Measurements from ENCODE around the gene MR1.

MR1 gene

DNA sequence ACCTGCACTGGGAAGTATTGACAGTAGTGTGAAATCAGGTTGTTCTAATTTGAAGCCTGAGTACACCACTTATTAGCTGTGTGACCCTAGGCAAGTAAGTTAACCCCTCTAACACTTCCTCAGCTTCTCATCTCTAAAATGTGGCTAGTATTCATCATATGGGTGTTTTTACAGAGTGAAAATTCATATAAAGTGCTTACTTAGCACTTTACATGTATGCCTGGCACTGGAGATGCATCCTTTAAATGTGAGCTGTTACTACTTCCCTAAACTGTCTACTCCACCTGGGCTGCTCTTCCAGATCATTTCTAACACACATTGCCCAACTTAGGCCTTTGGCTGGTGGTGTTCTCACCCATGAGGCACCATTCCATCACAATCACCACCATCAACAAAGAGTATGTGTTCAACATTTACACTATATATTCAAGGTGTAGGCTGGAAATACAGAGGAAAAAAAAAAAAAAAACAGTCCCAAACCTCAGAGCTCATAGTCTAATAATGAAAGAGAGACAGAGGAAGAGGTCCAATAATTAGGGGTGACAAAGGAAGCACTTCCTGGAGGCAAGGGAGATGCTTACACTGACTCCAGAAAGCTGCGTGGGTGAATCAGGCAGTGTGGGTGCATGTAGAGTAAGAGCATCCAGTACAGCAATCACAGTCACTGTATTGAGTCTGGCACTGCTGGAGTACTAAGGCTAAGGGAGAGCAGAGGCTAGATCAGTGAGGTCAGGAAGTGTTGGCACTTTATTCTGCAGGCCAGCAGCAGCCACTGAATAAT, 14.7 kb upstream of the MR1 start:
- Histone ChIP-seq H3K27me3 (ENCODE audit: insufficient read depth, insufficient read length) (no peaks in the 10 kb centered on the region), H3K9me3 (ENCODE audit: insufficient read depth, low read length) (no peaks in the 10 kb centered on the region), H3K9ac (ENCODE audit: insufficient read length, low read depth) (no peak overlapping the region), H3K4me1 (ENCODE audit: insufficient read depth, insufficient read length) (no peaks in the 10 kb centered on the region), H3K36me3 (ENCODE audit: insufficient read depth, insufficient read length, low read length) (peaks cover 21% of the 10 kb centered on the region), H3K4me3 (ENCODE audit: insufficient read length, low read depth) (no peak overlapping the region)
- TF ChIP-seq SUZ12 (IDR thresholded peaks at IDR 0.05; ENCODE audit: extremely low read depth, insufficient read depth, insufficient read length) (no peak), ZNF274 (IDR thresholded peaks at IDR 0.05; ENCODE audit: low read depth, low read length) (no peak), YY1 (IDR thresholded peaks at IDR 0.05; ENCODE audit: insufficient read depth, insufficient read length) (no peak)
- no peak for DNase-seq (ENCODE audit: low read depth, low spot score)

DNA sequence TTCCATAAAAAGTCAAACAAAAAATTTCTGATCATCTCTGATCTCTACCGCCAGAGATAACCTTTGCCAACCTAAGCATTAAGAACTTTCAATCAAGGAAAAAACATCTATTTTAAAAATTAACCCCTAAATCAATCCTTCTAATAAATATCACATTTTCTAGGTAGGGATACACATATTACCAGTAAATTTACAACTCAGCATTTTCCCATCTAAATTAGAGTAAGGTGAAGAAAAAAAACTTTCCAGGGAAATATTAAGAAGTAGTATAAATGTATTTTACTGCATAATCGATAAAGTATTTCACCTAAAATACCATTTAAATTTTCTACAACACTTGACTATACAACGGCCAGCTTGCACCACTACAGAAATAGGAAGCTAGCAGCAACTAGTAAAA, 12.6 kb upstream of the MR1 start:
- Histone ChIP-seq H3K36me3 (ENCODE audit: insufficient read depth, insufficient read length, low read length) (peaks cover 21% of the 10 kb centered on the region), H3K27me3 (ENCODE audit: insufficient read depth, insufficient read length) (no peaks in the 10 kb centered on the region), H3K4me3 (ENCODE audit: insufficient read length, low read depth) (peak overlapping the region; percentile 94), H3K4me1 (ENCODE audit: insufficient read depth, insufficient read length) (no peaks in the 10 kb centered on the region), H3K9ac (ENCODE audit: insufficient read length, low read depth) (peak overlapping the region; percentile 23), H3K9me3 (ENCODE audit: insufficient read depth, low read length) (no peaks in the 10 kb centered on the region)
- TF ChIP-seq YY1 (IDR thresholded peaks at IDR 0.05; ENCODE audit: insufficient read depth, insufficient read length), result no peak
- no peak for TF ChIP-seq ZNF274 (IDR thresholded peaks at IDR 0.05; ENCODE audit: low read depth, low read length)
- TF ChIP-seq SUZ12 (IDR thresholded peaks at IDR 0.05; ENCODE audit: extremely low read depth, insufficient read depth, insufficient read length), result no peak
- DNase-seq (ENCODE audit: low read depth, low spot score), result no peak

DNA sequence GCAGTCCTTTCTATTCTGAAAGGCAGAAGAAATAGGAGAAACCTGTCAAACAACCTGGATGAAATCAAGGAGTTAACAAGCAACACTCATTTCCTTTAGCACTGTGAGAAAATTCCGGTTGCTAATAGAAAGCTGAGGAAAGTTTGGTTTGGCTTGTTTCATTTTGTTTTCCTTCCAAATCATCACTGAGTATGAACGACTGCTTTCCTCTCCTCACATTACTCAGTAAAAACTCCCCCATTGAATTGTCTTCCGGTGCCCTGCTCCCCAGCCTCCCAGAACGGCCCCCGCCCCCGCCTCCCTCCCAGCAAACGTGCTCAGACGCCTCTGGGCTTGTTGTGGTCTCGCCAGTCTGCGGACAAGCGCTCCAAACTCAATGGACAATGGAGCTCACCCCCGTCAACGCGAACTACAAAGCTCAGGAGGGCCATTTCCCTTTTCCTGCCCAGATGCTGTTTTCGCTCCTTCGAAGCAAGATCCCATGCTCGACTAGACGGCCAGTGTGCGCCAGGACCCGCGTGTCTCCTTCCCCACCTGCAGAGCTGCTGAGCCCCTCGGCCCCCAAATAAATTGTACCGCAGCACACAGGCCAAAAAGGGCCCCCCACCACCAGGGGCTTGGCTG, 11.9 kb upstream of the MR1 start:
- H3K9ac ChIP-seq (ENCODE audit: insufficient read length, low read depth), result peak overlapping the region; percentile 95
- H3K4me1 ChIP-seq (ENCODE audit: insufficient read depth, insufficient read length), result no peaks in the 10 kb centered on the region
- H3K27me3 ChIP-seq (ENCODE audit: insufficient read depth, insufficient read length), result no peaks in the 10 kb centered on the region
- peak overlapping the region; percentile 94 for H3K4me3 ChIP-seq (ENCODE audit: insufficient read length, low read depth)
- no peaks in the 10 kb centered on the region for H3K9me3 ChIP-seq (ENCODE audit: insufficient read depth, low read length)
- DNase-seq (ENCODE audit: low read depth, low spot score), result peak; percentile 58
- peaks cover 21% of the 10 kb centered on the region for H3K36me3 ChIP-seq (ENCODE audit: insufficient read depth, insufficient read length, low read length)
- TF ChIP-seq SUZ12 (IDR thresholded peaks at IDR 0.05; ENCODE audit: extremely low read depth, insufficient read depth, insufficient read length), result no peak
- TF ChIP-seq YY1 (IDR thresholded peaks at IDR 0.05; ENCODE audit: insufficient read depth, insufficient read length), result no peak
- TF ChIP-seq ZNF274 (IDR thresholded peaks at IDR 0.05; ENCODE audit: low read depth, low read length), result no peak

DNA sequence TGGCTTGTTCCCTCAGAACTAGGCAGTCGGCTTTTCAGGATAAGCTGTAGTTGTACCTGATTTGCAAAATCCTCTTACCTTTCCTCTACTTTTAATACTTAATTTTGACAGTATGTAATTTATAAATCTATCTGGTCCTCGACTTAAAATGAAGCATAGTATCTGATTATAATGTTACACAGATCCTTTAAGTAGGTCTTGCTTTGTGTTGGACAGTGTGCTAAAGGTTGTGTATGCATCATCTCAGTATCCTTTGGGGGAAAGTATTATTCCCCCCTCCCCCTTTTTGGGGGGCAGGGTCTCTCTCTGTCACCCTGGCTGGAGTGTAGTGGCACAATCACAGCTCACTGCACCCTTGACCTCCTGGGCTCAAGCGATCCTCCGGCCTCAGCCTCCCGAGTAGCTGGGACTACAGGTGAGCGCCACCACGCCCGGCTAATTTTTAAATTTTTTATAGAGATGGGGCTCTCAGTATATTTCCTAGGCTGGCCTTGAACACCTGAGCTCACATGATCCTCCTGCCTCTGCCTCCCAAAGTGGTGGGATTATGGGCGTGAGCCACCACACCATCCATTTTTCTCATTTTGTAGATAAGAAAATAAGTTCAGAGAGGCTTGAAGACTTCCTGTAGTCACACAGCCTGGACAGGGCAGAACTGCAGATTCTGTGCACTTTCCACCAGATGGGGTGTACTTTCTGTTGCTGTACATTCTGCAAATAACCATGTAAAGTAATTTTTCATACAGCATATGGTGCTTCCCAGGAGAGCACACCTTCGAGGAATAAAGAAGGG, 10.3 kb upstream of the MR1 start:
- Histone ChIP-seq H3K4me1 (ENCODE audit: insufficient read depth, insufficient read length) (no peaks in the 10 kb centered on the region), H3K36me3 (ENCODE audit: insufficient read depth, insufficient read length, low read length) (peaks cover 12% of the 10 kb centered on the region), H3K27me3 (ENCODE audit: insufficient read depth, insufficient read length) (no peaks in the 10 kb centered on the region), H3K4me3 (ENCODE audit: insufficient read length, low read depth) (peak overlapping the region; percentile 6), H3K9ac (ENCODE audit: insufficient read length, low read depth) (no peak overlapping the region), H3K9me3 (ENCODE audit: insufficient read depth, low read length) (no peaks in the 10 kb centered on the region)
- no peak for TF ChIP-seq YY1 (IDR thresholded peaks at IDR 0.05; ENCODE audit: insufficient read depth, insufficient read length)
- TF ChIP-seq ZNF274 (IDR thresholded peaks at IDR 0.05; ENCODE audit: low read depth, low read length), result no peak
- no peak for TF ChIP-seq SUZ12 (IDR thresholded peaks at IDR 0.05; ENCODE audit: extremely low read depth, insufficient read depth, insufficient read length)
- no peak for DNase-seq (ENCODE audit: low read depth, low spot score)

DNA sequence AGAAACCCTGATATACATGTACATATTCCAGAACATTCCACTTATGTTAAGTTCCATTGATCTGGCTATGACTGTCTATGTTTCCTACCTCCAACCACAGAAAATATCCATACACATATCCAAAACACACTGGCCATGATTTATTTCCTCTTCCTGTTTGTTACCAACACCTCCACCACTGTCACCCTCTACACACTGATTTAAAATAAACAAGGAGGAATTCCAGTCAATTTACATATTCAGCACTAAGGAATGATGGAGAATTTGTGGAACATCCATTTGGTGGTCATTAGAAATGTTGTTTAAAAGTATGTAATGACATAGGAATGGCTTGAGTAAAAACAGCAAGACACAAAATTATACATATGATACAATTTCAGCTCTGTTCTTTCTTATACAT, 5.6 kb upstream of the MR1 start:
- no peaks in the 10 kb centered on the region for H3K4me1 ChIP-seq (ENCODE audit: insufficient read depth, insufficient read length)
- H3K27me3 ChIP-seq (ENCODE audit: insufficient read depth, insufficient read length), result no peaks in the 10 kb centered on the region
- H3K9me3 ChIP-seq (ENCODE audit: insufficient read depth, low read length), result no peaks in the 10 kb centered on the region

DNA sequence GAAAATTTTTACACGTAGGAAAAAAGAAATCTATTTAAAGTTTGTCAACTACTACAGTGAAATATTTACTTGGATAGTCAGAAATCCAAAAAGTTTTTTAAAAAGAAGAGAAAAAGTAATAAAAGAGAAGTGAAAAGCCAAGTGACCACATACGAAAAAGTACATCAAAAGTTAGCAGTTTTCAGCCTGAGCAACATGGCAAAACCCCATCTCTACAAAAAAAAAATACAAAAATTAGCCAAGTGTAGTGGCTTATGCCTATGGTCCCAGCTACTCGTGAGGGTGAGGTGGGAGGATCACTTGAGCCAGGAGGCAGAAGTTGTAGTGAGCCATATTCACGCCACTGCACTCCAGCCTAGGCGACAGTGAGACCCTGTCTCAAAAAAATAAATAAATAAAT, 5.2 kb upstream of the MR1 start:
- H3K4me3 ChIP-seq (ENCODE audit: insufficient read length, low read depth), result no peak overlapping the region
- no peak overlapping the region for H3K9ac ChIP-seq (ENCODE audit: insufficient read length, low read depth)
- no peak for DNase-seq (ENCODE audit: low read depth, low spot score)
- no peaks in the 10 kb centered on the region for H3K36me3 ChIP-seq (ENCODE audit: insufficient read depth, insufficient read length, low read length)
- no peak for TF ChIP-seq ZNF274 (IDR thresholded peaks at IDR 0.05; ENCODE audit: low read depth, low read length)
- TF ChIP-seq SUZ12 (IDR thresholded peaks at IDR 0.05; ENCODE audit: extremely low read depth, insufficient read depth, insufficient read length), result no peak
- no peak for TF ChIP-seq YY1 (IDR thresholded peaks at IDR 0.05; ENCODE audit: insufficient read depth, insufficient read length)
- no peaks in the 10 kb centered on the region for H3K27me3 ChIP-seq (ENCODE audit: insufficient read depth, insufficient read length)
- H3K4me1 ChIP-seq (ENCODE audit: insufficient read depth, insufficient read length), result no peaks in the 10 kb centered on the region
- no peaks in the 10 kb centered on the region for H3K9me3 ChIP-seq (ENCODE audit: insufficient read depth, low read length)

More for the DNA sequence above, 5.6 kb upstream of the MR1 start:
- no peak overlapping the region for H3K4me3 ChIP-seq (ENCODE audit: insufficient read length, low read depth)
- no peak overlapping the region for H3K9ac ChIP-seq (ENCODE audit: insufficient read length, low read depth)
- TF ChIP-seq SUZ12 (IDR thresholded peaks at IDR 0.05; ENCODE audit: extremely low read depth, insufficient read depth, insufficient read length) (no peak), ZNF274 (IDR thresholded peaks at IDR 0.05; ENCODE audit: low read depth, low read length) (no peak), YY1 (IDR thresholded peaks at IDR 0.05; ENCODE audit: insufficient read depth, insufficient read length) (no peak)
- H3K36me3 ChIP-seq (ENCODE audit: insufficient read depth, insufficient read length, low read length), result no peaks in the 10 kb centered on the region
- no peak for DNase-seq (ENCODE audit: low read depth, low spot score)

DNA sequence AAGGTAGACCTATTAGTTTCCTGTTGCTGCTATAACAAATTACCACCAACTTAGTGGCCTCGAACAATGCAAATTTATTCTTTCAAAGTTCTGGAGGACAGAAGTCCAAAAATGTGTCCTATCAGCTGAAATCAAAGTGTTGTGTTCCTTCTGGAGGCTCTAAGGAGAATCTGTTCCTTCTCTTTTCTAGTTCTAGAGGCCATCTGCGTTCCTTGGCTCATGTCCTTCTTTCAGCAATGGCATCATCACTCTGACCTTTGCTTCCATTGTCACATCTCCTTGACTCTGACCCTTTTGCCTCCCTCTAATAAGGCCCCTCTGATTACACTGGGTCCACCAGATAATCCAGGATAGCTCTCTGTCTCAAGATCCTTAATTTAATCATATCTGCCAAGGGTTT, 1.2 kb upstream of the MR1 start:
- TF ChIP-seq YY1 (IDR thresholded peaks at IDR 0.05; ENCODE audit: insufficient read depth, insufficient read length) (no peak), ZNF274 (IDR thresholded peaks at IDR 0.05; ENCODE audit: low read depth, low read length) (no peak), SUZ12 (IDR thresholded peaks at IDR 0.05; ENCODE audit: extremely low read depth, insufficient read depth, insufficient read length) (no peak)
- Histone ChIP-seq H3K27me3 (ENCODE audit: insufficient read depth, insufficient read length) (no peaks in the 10 kb centered on the region), H3K9ac (ENCODE audit: insufficient read length, low read depth) (no peak overlapping the region), H3K36me3 (ENCODE audit: insufficient read depth, insufficient read length, low read length) (no peaks in the 10 kb centered on the region), H3K4me3 (ENCODE audit: insufficient read length, low read depth) (no peak overlapping the region), H3K9me3 (ENCODE audit: insufficient read depth, low read length) (no peaks in the 10 kb centered on the region), H3K4me1 (ENCODE audit: insufficient read depth, insufficient read length) (no peaks in the 10 kb centered on the region)
- no peak for DNase-seq (ENCODE audit: low read depth, low spot score)

Measured in NT2/D1 (cell line).